ENCODE data around the gene SHOX.

GRCh38 chrX:599837-600715, 30.5 kb upstream of the SHOX start:
- no peak for TF ChIP-seq CTCF (IDR thresholded peaks at IDR 0.05)
- no peak for TF ChIP-seq POLR2A (IDR thresholded peaks at IDR 0.05)

Measured in body of pancreas (tissue), 4 donors.